SK-N-MC (cell line): ENCODE results near the gene PRPSAP1.

Source experiments
- EZH2 ChIP-seq: fragments of 200-600 bp; sonication (generic); IDR thresholded peaks from one replicate; pipeline ENCODE4 v1.6.1; 2017; ENCODE audit warnings: antibody characterized with exemption
- FOXP2 ChIP-seq: optimal IDR thresholded peaks from 2 replicates; pipeline ENCODE3; 2011; ENCODE audit warnings: mild to moderate bottlenecking, moderate library complexity; ENCODE audit not compliant: insufficient read depth; ENCODE audit errors: extremely low read length, control extremely low read depth
- POLR2AphosphoS5 ChIP-seq: IDR thresholded peaks from 2 replicates; pipeline ENCODE4 v1.6.1; 2012; ENCODE audit warnings: mild to moderate bottlenecking, low read depth, low read length, borderline replicate concordance

DNA sequence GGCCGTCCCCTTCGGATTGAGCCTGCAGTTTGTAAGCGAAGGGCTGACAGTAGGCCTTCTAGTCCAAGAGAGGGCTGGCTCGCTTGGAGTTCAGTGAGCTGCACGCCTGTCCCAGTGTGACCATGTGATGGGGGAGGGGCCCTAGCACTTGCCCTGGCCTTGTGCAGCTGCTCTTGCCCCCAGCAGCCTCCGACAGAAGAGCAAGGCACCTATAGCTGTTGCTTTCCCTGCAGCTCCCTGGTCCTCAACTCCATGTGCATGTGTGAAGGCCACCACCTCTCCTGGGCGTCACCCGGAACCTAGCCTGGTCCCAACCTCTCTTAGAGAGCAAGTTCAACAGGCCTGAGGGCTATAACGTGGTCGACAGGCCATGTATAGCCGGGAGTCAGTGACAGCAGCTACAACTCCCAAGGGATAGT lies 36.3 kb upstream of the PRPSAP1 start:
- no peak for TF ChIP-seq EZH2
- TF ChIP-seq POLR2AphosphoS5: no peak
- no peak for TF ChIP-seq FOXP2
